ENCODE results near the gene ACOT8.
A peak's percentile ranks its signal among the peaks of the same experiment; 100 is the strongest.
"Not testable (repeated sequence)": the region's sequence is repeated elsewhere in the genome, so short reads cannot be mapped to it uniquely, and the experiment has no call there.

ACOT8 gene

GRCh38 chr20:45857114-45857881 is at the start of gene ACOT8, which contains the start of gene ZSWIM3:
Gene ACOT8, minus strand, starts transcription at chr20:45857392. Its CDS starts 77 bp downstream, at chr20:45857315.
Gene ZSWIM3, plus strand, starts transcription at chr20:45857614. Its CDS starts 212 bp downstream, at chr20:45857826.
- H3K4me1 ChIP-seq (ENCODE audit: insufficient read depth, poor library complexity, severe bottlenecking) = peaks cover 15% of the 10 kb centered on the region
- H3K36me3 ChIP-seq (ENCODE audit: low read depth) = peaks cover 33% of the 10 kb centered on the region
- no peaks in the 10 kb centered on the region for H3K9me3 ChIP-seq (ENCODE audit: severe bottlenecking)
- peak within 1 kb of the TSS; percentile 12 for H3K27ac ChIP-seq (ENCODE audit: poor library complexity, severe bottlenecking)
- ATAC-seq (ENCODE audit: low read depth) (peak; percentile 99), DNase-seq (ENCODE audit: low spot score) (peak; percentile 100)
- H3K27me3 ChIP-seq (ENCODE audit: insufficient read depth, poor library complexity, severe bottlenecking) = no peaks in the 10 kb centered on the region
- TF ChIP-seq, protein P1, sequence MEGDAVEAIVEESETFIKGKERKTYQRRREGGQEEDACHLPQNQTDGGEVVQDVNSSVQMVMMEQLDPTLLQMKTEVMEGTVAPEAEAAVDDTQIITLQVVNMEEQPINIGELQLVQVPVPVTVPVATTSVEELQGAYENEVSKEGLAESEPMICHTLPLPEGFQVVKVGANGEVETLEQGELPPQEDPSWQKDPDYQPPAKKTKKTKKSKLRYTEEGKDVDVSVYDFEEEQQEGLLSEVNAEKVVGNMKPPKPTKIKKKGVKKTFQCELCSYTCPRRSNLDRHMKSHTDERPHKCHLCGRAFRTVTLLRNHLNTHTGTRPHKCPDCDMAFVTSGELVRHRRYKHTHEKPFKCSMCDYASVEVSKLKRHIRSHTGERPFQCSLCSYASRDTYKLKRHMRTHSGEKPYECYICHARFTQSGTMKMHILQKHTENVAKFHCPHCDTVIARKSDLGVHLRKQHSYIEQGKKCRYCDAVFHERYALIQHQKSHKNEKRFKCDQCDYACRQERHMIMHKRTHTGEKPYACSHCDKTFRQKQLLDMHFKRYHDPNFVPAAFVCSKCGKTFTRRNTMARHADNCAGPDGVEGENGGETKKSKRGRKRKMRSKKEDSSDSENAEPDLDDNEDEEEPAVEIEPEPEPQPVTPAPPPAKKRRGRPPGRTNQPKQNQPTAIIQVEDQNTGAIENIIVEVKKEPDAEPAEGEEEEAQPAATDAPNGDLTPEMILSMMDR (IDR thresholded peaks at IDR 0.05; ENCODE audit: poor library complexity, severe bottlenecking) = no peak
- H3K4me3 ChIP-seq (ENCODE audit: severe bottlenecking) = peak within 1 kb of the TSS; percentile 83

GRCh38 chr20:45905505-45906079 is 48.4 kb upstream of the ACOT8 start:
- peaks cover 10% of the 10 kb centered on the region for H3K4me1 ChIP-seq (ENCODE audit: insufficient read depth, poor library complexity, severe bottlenecking)
- H3K9me3 ChIP-seq (ENCODE audit: severe bottlenecking) = no peaks in the 10 kb centered on the region
- ATAC-seq (ENCODE audit: low read depth) (peak; percentile 94), DNase-seq (ENCODE audit: low spot score) (peak; percentile 93)
- TF ChIP-seq, protein P1 (IDR thresholded peaks at IDR 0.05; ENCODE audit: poor library complexity, severe bottlenecking) = no peak
- no peaks in the 10 kb centered on the region for H3K36me3 ChIP-seq (ENCODE audit: low read depth)
- peak overlapping the region; percentile 8 for H3K27ac ChIP-seq (ENCODE audit: poor library complexity, severe bottlenecking)
- H3K27me3 ChIP-seq (ENCODE audit: insufficient read depth, poor library complexity, severe bottlenecking) = no peaks in the 10 kb centered on the region
- no peak overlapping the region for H3K4me3 ChIP-seq (ENCODE audit: severe bottlenecking)

DNA sequence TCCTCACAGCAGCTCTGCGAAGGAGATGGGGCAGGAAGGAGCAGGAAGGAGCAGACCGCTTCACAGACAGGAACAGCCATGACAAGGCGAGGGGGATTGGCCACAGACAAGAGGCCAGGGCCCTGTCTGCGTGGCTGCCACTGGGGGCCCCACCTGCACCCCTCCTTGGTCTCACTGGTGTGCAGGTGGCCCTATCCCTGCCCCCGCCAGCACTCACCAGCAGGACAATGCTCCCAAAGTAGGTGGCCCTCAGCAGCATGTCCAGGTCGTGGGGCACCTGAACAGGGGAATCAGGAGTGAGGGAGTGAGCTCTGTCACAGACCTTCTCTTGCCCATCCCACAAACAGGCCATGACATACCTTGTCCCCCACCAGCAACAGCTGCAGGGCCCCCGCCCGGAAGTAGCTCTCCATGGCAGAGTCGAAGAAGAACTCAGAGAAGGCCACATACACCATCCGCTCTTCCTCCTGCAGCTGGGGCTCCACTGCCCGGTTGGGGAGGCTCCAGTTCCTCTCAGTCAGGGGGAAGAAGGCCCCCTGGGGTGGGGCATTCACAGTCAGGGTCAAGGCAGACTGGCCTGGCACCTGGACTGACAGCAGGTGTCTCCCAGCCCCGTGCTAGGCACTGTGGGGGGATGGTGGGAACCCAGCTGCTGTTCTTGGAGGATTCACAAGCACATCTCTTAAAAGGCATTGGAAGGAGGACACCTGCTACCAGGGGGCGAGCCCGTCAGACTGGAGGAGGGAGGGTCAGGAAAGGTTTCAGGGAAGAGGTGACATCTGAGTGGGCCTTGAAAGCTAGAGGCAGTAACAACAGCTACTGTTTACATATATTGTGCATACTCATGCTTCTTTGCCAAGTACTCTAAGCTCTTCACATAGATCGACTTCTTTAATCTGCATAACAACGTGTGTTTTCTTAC is 47.7 kb upstream of the ACOT8 start:
- H3K27ac ChIP-seq (ENCODE audit: poor library complexity, severe bottlenecking) = no peak overlapping the region
- H3K4me1 ChIP-seq (ENCODE audit: insufficient read depth, poor library complexity, severe bottlenecking) = peaks cover 10% of the 10 kb centered on the region
- ATAC-seq (ENCODE audit: low read depth) (peak; percentile 1; the same call in 2 of the 3 replicates), DNase-seq (ENCODE audit: low spot score) (no peak)
- no peaks in the 10 kb centered on the region for H3K9me3 ChIP-seq (ENCODE audit: severe bottlenecking)
- H3K36me3 ChIP-seq (ENCODE audit: low read depth) = no peaks in the 10 kb centered on the region
- TF ChIP-seq, protein P1 (IDR thresholded peaks at IDR 0.05; ENCODE audit: poor library complexity, severe bottlenecking) = no peak
- no peaks in the 10 kb centered on the region for H3K27me3 ChIP-seq (ENCODE audit: insufficient read depth, poor library complexity, severe bottlenecking)
- H3K4me3 ChIP-seq (ENCODE audit: severe bottlenecking) = no peak overlapping the region

DNA sequence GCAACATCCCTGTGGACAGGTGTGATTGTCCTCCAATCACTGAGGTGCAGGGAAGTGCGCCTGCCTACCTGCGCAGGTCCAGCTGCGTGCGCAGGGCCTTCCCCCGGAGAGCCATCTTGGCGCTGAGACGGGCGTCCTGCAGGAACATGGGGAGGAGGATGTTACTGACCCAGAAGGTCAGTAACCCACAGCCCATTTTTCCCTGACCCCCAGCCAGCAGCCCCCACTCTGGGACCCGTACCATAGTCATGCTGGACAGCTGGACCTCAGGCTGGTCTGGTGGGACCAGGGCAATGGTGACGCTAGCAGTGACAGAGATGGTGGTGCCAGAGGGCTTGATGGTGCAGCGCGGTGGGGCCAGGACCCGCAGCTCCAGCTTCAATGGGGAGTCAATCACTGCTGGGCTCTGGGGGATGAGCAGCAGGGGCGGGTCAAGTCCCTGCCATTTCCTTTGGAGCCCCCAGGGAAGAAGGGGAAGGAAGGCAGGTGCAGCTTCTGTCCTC is 45.1 kb upstream of the ACOT8 start:
- H3K36me3 ChIP-seq (ENCODE audit: low read depth) = peaks cover 8% of the 10 kb centered on the region
- no peaks in the 10 kb centered on the region for H3K27me3 ChIP-seq (ENCODE audit: insufficient read depth, poor library complexity, severe bottlenecking)
- TF ChIP-seq, protein P1 (IDR thresholded peaks at IDR 0.05; ENCODE audit: poor library complexity, severe bottlenecking) = no peak
- H3K4me1 ChIP-seq (ENCODE audit: insufficient read depth, poor library complexity, severe bottlenecking) = peaks cover 10% of the 10 kb centered on the region
- H3K27ac ChIP-seq (ENCODE audit: poor library complexity, severe bottlenecking) = no peak overlapping the region
- ATAC-seq (ENCODE audit: low read depth) = no peak
- H3K4me3 ChIP-seq (ENCODE audit: severe bottlenecking) = no peak overlapping the region
- H3K9me3 ChIP-seq (ENCODE audit: severe bottlenecking) = no peaks in the 10 kb centered on the region
- DNase-seq (ENCODE audit: low spot score) = no peak

DNA sequence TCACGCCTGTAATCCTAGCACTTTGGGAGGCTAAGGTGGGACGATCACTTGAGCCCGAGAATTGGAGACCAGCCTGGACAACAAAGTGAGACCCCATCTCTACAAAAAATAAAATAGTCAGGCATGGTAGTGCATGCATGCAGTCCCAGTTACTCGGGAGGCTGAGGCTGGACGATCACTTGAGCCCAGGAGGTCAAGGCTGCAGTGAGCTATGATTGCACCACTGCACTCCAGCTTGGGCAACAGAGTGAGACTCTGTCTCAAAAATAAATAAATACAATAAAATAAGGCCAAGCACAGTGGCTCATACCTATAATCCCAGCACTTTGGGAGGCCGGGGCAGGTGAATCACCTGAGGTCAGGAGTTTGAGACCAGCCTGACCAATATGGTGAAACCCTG is 44.1 kb upstream of the ACOT8 start:
- H3K27ac ChIP-seq (ENCODE audit: poor library complexity, severe bottlenecking); H3K27me3 ChIP-seq (ENCODE audit: insufficient read depth, poor library complexity, severe bottlenecking); H3K4me3 ChIP-seq (ENCODE audit: severe bottlenecking); H3K9me3 ChIP-seq (ENCODE audit: severe bottlenecking); DNase-seq (ENCODE audit: low spot score); ATAC-seq (ENCODE audit: low read depth): not testable (repeated sequence)
- Histone ChIP-seq H3K4me1 (ENCODE audit: insufficient read depth, poor library complexity, severe bottlenecking) (peaks cover 10% of the 10 kb centered on the region), H3K36me3 (ENCODE audit: low read depth) (peaks cover 15% of the 10 kb centered on the region)
